Mesenchymal stem cell (in vitro differentiated cells and primary cell): ENCODE data around the gene HOXD3.

Experiments used
- DNase-seq: peaks from one replicate; pipeline ENCODE4 v3.0.0-alpha.2; 2013
- H2AFZ ChIP-seq: one replicate; pipeline ENCODE4 v1.6.1; 2013; ENCODE audit warnings: low read depth, mild to moderate bottlenecking, control low read depth, inconsistent platforms, low read length, moderate library complexity
- H2AK5ac ChIP-seq: 2 replicates; pipeline ENCODE4 v1.6.1; 2013; ENCODE audit warnings: low read length, moderate library complexity, mild to moderate bottlenecking, inconsistent platforms; ENCODE audit not compliant: severe bottlenecking
- H2BK120ac ChIP-seq: one replicate; pipeline ENCODE4 v1.6.1; 2013; ENCODE audit warnings: low read depth, mild to moderate bottlenecking, inconsistent platforms, low read length, moderate library complexity
- H2BK12ac ChIP-seq, 2 experiments: one replicate each; pipeline ENCODE4 v1.6.1; 2013; ENCODE audit warnings: inconsistent platforms in 2 of 2, low read length in 2 of 2, mild to moderate bottlenecking in 2 of 2, moderate library complexity in 2 of 2, control low read depth in 1 of 2
- H2BK15ac ChIP-seq: one replicate; pipeline ENCODE4 v1.6.1; 2013; ENCODE audit warnings: mild to moderate bottlenecking, low read depth, inconsistent platforms; ENCODE audit not compliant: poor library complexity, severe bottlenecking
- H2BK5ac ChIP-seq: 2 replicates; pipeline ENCODE4 v1.6.1; 2013; ENCODE audit warnings: low read depth, mild to moderate bottlenecking, low read length, control low read depth, inconsistent platforms; ENCODE audit not compliant: poor library complexity, severe bottlenecking
- H3K14ac ChIP-seq, 2 experiments: one replicate each; pipeline ENCODE4 v1.6.1; 2013; ENCODE audit warnings: inconsistent platforms in 2 of 2, low read length in 2 of 2, control low read depth in 1 of 2, mild to moderate bottlenecking in 1 of 2, moderate library complexity in 1 of 2
- H3K18ac ChIP-seq, 2 experiments: one replicate each; pipeline ENCODE4 v1.6.1; 2013; ENCODE audit warnings: inconsistent platforms in 2 of 2, low read length in 2 of 2, control low read depth in 1 of 2, low read depth in 1 of 2, mild to moderate bottlenecking in 1 of 2
- H3K23ac ChIP-seq, 2 experiments: one replicate each; pipeline ENCODE4 v1.6.1; 2013; ENCODE audit warnings: inconsistent platforms in 2 of 2, low read length in 2 of 2, mild to moderate bottlenecking in 2 of 2, moderate library complexity in 2 of 2, control low read depth in 1 of 2
- H3K27ac ChIP-seq: 2 replicates; pipeline ENCODE4 v1.5.1; 2013; ENCODE audit warnings: mild to moderate bottlenecking, moderate library complexity, low read length, control low read depth, inconsistent platforms; ENCODE audit not compliant: poor library complexity, severe bottlenecking
- H3K27me3 ChIP-seq, 2 experiments: 2 replicates each; pipeline versions ENCODE4 v1.6.1 to v1.7.0; 2013; ENCODE audit warnings: low read length in 2 of 2, mild to moderate bottlenecking in 2 of 2, moderate library complexity in 2 of 2, control low read depth in 1 of 2, inconsistent platforms in 1 of 2; ENCODE audit not compliant: control insufficient read depth in 1 of 2, insufficient read depth in 1 of 2
- H3K36me3 ChIP-seq, 2 experiments: 2 replicates each; pipeline versions ENCODE4 v1.6.1 to v1.7.0; 2013; ENCODE audit warnings: low read length in 2 of 2, control low read depth in 1 of 2, inconsistent platforms in 1 of 2, low read depth in 1 of 2, mild to moderate bottlenecking in 1 of 2; ENCODE audit not compliant: insufficient read depth in 2 of 2, control insufficient read depth in 1 of 2
- H3K4ac ChIP-seq, 2 experiments: one replicate each; pipeline ENCODE4 v1.6.1; 2013; ENCODE audit warnings: inconsistent platforms in 2 of 2, low read length in 2 of 2, mild to moderate bottlenecking in 2 of 2, moderate library complexity in 2 of 2, control low read depth in 1 of 2, low read depth in 1 of 2
- H3K4me1 ChIP-seq: 2 replicates; pipeline ENCODE4 v1.6.1; 2013; ENCODE audit warnings: low read depth, low read length, control low read depth; ENCODE audit not compliant: control insufficient read depth, insufficient read depth
- H3K4me2 ChIP-seq: 2 replicates; pipeline ENCODE4 v1.6.1; 2013; ENCODE audit warnings: low read length, mild to moderate bottlenecking, inconsistent platforms; ENCODE audit not compliant: poor library complexity, severe bottlenecking
- H3K4me3 ChIP-seq, 2 experiments: 2 replicates each; pipeline versions ENCODE4 v1.5.1 to v1.7.0; 2013; ENCODE audit warnings: low read length in 2 of 2, mild to moderate bottlenecking in 2 of 2, control low read depth in 1 of 2, low read depth in 1 of 2; ENCODE audit not compliant: insufficient read depth in 1 of 2
- H3K79me1 ChIP-seq: replicated peaks from 2 replicates; pipeline ENCODE4 v1.6.1; 2013; ENCODE audit warnings: mild to moderate bottlenecking, control low read depth, low read length, inconsistent platforms; ENCODE audit not compliant: poor library complexity, severe bottlenecking
- H3K9ac ChIP-seq: 2 replicates; pipeline ENCODE4 v1.7.0; 2013; ENCODE audit warnings: mild to moderate bottlenecking, low read length, moderate library complexity
- H3K9me3 ChIP-seq: 2 replicates; pipeline ENCODE4 v1.7.0; 2013; ENCODE audit warnings: mild to moderate bottlenecking, low read length; ENCODE audit not compliant: control insufficient read depth
- H4K8ac ChIP-seq: one replicate; pipeline ENCODE4 v1.6.1; 2013; ENCODE audit warnings: inconsistent platforms, mild to moderate bottlenecking, low read length, moderate library complexity
- H4K91ac ChIP-seq: one replicate; pipeline ENCODE4 v1.6.1; 2013; ENCODE audit warnings: mild to moderate bottlenecking, low read length, inconsistent platforms
- WGBS: methylation state at CpG from one replicate; pipeline ENCODE4 v1.1.7; 2013; ENCODE audit warnings: mixed read lengths; 5-methylcytosine and 5-hydroxymethylcytosine counted together

The HOXD3 gene

DNA sequence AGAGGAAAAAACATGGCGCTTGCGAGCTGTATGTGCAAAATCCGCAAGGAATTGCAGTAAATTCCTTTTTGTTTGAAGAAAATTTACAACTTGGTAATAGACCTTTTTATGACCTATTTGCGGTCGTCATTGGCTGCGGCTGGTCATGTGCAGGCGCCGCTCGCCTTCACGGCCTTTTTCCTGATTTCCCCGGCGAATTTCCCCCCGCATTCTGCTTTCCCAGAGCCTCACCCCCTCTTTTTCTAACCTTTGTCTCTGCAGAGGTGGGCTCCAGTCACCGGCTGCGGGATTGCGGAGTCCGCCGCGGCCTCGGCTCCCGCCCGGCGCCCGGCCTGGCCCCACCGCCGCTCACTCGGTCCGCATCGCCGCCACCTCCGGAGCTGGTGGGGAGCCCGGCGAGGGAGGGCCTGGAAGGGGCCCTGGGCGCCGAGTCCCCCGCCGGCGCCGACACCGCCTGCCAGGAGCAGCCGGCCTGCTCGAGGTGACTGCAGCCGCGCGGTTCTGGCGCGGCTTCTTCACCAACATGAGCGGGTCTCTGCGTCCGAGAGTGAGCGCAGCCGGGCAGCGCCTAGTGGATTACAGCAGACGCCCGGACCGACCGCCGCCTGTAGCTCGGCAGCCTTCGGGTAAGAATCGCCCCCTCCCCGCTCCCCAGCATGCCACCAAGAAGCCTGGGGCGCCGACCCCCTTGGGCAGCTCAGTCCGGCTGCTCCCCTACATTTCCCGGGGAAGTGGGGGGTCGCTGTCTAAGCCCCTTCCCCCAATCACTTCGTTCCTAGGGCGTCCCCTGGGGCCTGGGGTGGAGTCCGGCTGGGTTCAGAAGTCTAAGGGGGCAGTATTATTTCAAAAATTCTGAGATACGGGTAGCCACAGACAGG lies 20.5 kb upstream of the HOXD3 start:
- H3K4me1 ChIP-seq = peaks cover 15% of the 10 kb centered on the region
- peaks cover 0 to 68% of the 10 kb centered on the region in 2 experiments for H3K27me3 ChIP-seq
- 2% methylated on average over 60 of the region's 71 CpGs for WGBS
- peak overlapping the region in 1 of 2 experiments; percentile 36 for H3K23ac ChIP-seq
- no peak overlapping the region for H2AK5ac ChIP-seq
- no peak overlapping the region for H4K8ac ChIP-seq
- H3K4me2 ChIP-seq = peak overlapping the region; percentile 75
- H3K36me3 ChIP-seq = no peaks in the 10 kb centered on the region
- H3K79me1 ChIP-seq = peaks cover 3% of the 10 kb centered on the region
- peak overlapping the region; percentile 96 for H3K9ac ChIP-seq
- peak overlapping the region; percentile 33 for H3K27ac ChIP-seq
- no peak overlapping the region for H2BK15ac ChIP-seq
- H2BK5ac ChIP-seq = peak overlapping the region; percentile 82
- no peak overlapping the region for H4K91ac ChIP-seq
- no peak overlapping the region for H3K14ac ChIP-seq
- peak overlapping the region; percentile 75 to 86 for H3K4me3 ChIP-seq
- DNase-seq = peak; percentile 24
- no peak overlapping the region for H2AFZ ChIP-seq
- no peaks in the 10 kb centered on the region for H3K9me3 ChIP-seq
- no peak overlapping the region for H2BK120ac ChIP-seq
- no peak overlapping the region for H2BK12ac ChIP-seq
- H3K18ac ChIP-seq = no peak overlapping the region
- no peak overlapping the region for H3K4ac ChIP-seq

DNA sequence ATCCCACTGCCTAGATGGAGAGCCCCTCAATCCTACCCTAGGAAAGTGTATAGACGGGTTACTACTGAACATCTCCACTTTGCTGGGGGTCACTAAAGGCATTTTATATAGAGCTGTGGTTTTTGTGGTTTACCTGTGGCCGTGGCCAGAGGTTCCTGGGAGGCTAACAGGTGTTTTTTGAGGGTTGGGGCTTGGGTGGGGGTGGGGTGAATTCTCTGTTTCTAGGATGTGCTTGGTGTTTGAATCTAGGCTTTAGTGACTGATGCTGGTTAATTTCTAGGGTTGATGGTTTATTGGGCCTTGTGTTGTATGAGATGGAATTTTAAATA lies 19.9 kb upstream of the HOXD3 start:
- H3K9ac ChIP-seq = peak overlapping the region; percentile 96
- WGBS = 29% methylated on average over 2 of the region's 2 CpGs

DNA sequence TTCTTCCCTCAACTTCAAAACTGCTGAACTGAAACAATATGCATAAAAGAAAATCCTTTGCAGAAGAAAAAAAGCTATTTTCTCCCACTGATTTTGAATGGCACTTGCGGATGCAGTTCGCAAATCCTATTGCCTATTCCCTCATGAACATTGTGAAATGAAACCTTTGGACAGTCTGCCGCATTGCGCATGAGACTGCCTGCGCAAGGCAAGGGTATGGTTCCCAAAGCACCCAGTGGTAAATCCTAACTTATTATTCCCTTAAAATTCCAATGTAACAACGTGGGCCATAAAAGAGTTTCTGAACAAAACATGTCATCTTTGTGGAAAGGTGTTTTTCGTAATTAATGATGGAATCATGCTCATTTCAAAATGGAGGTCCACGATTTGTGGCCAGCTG lies 19.2 kb upstream of the HOXD3 start:
- H2BK5ac ChIP-seq = no peak overlapping the region
- H2AFZ ChIP-seq = no peak overlapping the region
- no peak overlapping the region for H3K4me2 ChIP-seq
- H3K9me3 ChIP-seq = no peaks in the 10 kb centered on the region
- peaks cover 15% of the 10 kb centered on the region for H3K4me1 ChIP-seq
- no peaks in the 10 kb centered on the region for H3K36me3 ChIP-seq
- no peak overlapping the region for H4K8ac ChIP-seq
- H2BK12ac ChIP-seq = no peak overlapping the region
- H2BK15ac ChIP-seq = no peak overlapping the region
- no peak overlapping the region for H2BK120ac ChIP-seq
- H3K9ac ChIP-seq = peak overlapping the region; percentile 96
- no peak overlapping the region for H3K27ac ChIP-seq
- H2AK5ac ChIP-seq = no peak overlapping the region
- no peak for DNase-seq
- no peak overlapping the region for H3K14ac ChIP-seq
- peaks cover 0 to 67% of the 10 kb centered on the region in 2 experiments for H3K27me3 ChIP-seq
- 78% methylated on average over 4 of the region's 8 CpGs for WGBS
- no peak overlapping the region for H3K4ac ChIP-seq
- H3K23ac ChIP-seq = no peak overlapping the region
- no peak overlapping the region for H4K91ac ChIP-seq
- no peak overlapping the region for H3K18ac ChIP-seq
- H3K4me3 ChIP-seq = peak overlapping the region in 1 of 2 experiments; percentile 86
- H3K79me1 ChIP-seq = peaks cover 6% of the 10 kb centered on the region

More for the DNA sequence above, 19.9 kb upstream of the HOXD3 start:
- Histone ChIP-seq H2AFZ (no peak overlapping the region), H3K79me1 (peaks cover 3% of the 10 kb centered on the region), H2AK5ac (no peak overlapping the region), H2BK5ac (no peak overlapping the region), H4K8ac (no peak overlapping the region), H3K4me1 (peaks cover 15% of the 10 kb centered on the region), H3K36me3 (no peaks in the 10 kb centered on the region), H2BK12ac (no peak overlapping the region), H3K9me3 (no peaks in the 10 kb centered on the region), H3K23ac (no peak overlapping the region), H4K91ac (no peak overlapping the region), H3K27ac (no peak overlapping the region), H3K4ac (no peak overlapping the region), H2BK120ac (no peak overlapping the region), H3K4me2 (peak overlapping the region; percentile 75), H2BK15ac (no peak overlapping the region), H3K14ac (no peak overlapping the region), H3K18ac (no peak overlapping the region), H3K4me3 (peak overlapping the region in 1 of 2 experiments; percentile 86), H3K27me3 (peaks cover 0 to 69% of the 10 kb centered on the region in 2 experiments)
- DNase-seq = no peak

GRCh38 chr2:176138526-176138922 lies 18.6 kb upstream of the HOXD3 start:
- no peak for DNase-seq
- WGBS = 66% methylated on average over 14 of the region's 14 CpGs
- H3K9ac ChIP-seq = peak overlapping the region; percentile 96

More at GRCh38 chr2:176138526-176138922, 18.6 kb upstream of the HOXD3 start:
- Histone ChIP-seq H2AK5ac (no peak overlapping the region), H3K18ac (no peak overlapping the region), H3K4me1 (peaks cover 15% of the 10 kb centered on the region), H3K23ac (no peak overlapping the region), H3K27me3 (peaks cover 0 to 67% of the 10 kb centered on the region in 2 experiments), H2BK5ac (no peak overlapping the region), H2AFZ (no peak overlapping the region), H3K4ac (no peak overlapping the region), H3K9me3 (no peaks in the 10 kb centered on the region), H2BK120ac (no peak overlapping the region), H2BK15ac (no peak overlapping the region), H3K14ac (no peak overlapping the region), H4K8ac (no peak overlapping the region), H3K36me3 (no peaks in the 10 kb centered on the region), H4K91ac (no peak overlapping the region), H3K4me3 (peak overlapping the region; percentile 14 to 86), H2BK12ac (no peak overlapping the region), H3K4me2 (peak overlapping the region; percentile 23), H3K27ac (no peak overlapping the region), H3K79me1 (peaks cover 9% of the 10 kb centered on the region)
